GM18951 (cell line): ENCODE results near the gene HOXB6.

ENCODE experiments used
- POLR2A ChIP-seq: IDR thresholded peaks from 4 replicates; pipeline ENCODE4 v1.6.1; 2011; ENCODE audit warnings: mild to moderate bottlenecking; ENCODE audit not compliant: insufficient read length, insufficient read depth; ENCODE audit errors: extremely low read depth
- in situ Hi-C: fragments of 300-500 bp; cut with MboI; formaldehyde crosslinking; loops from one replicate; pipeline ENCODE4 v1.12.0; 2022; ENCODE audit warnings: low sequenced_read_pairs, mixed read lengths, inconsistent platforms; ENCODE audit not compliant: unreplicated experiment

Gene HOXB6

DNA sequence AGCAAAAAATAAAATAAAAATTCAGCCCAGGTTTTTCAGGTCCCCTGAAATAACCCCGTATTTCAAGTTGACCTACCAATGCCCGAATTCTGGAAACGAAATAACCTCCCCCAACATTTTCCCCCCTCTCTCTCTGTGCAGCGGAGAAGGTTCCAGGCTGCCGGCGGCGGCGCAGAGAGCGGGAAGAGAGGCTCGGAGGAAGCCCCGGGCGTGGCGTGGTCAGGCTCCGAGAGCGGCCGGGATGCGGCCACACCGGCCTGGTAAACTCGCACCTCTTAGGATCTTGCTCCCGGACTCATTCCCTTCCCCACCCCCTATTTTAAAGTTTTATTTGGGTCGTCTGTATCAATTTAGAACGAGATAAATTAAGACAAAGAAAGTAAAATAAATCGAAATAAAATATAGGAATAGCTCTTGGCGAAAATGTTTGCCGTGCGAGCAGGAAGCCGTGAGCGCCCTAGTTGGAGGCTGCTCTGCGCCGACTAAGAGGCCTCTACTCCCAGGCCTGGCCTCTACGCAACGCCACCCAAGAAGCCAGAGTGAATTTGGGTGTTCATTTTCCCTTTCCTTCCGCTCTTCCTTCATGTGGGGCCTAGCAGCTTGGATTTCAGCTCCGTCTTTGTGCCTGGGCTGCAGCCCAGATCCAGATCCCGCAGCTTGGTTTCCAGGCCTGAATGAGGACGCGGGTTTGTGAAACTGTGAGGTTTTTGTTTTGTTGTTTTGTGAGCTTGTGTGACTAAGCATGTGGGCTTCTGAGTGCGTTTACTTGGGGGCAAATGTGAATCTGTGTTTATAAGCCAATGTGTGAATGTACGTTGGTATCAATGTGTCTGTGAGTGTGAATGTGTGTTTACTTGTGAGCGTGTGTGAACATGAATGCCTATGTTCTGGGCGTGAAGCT, 1.5 kb upstream of the HOXB6 start:
- in situ Hi-C loops: no loop called here
- no peak for TF ChIP-seq POLR2A

DNA sequence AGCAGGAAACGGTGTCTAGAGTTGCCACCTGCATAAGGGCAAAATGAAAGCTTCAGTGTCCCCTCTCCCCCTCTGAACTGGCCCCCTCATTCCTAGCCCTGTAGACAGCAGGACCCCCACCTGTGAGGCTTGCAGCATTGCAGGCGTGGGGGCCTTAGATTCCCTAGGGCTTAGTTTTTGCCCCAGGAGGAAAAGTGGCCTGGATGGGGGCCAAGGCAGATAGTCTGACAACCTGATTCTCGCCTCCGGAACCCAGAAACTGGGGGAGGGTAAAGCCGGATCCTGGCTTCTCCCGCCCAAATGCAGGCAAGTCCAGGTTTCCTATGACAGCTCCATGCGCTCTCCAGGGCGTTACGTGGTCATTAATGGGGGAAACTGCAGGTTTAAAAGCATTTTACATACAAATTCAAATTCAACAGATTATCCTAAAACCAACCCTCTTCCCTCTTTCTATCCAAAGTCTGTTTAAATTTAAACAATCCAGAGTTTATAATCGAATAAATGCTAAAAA, 678 bp upstream of the HOXB6 start:
- in situ Hi-C loops: no loop called here
- no peak for TF ChIP-seq POLR2A

DNA sequence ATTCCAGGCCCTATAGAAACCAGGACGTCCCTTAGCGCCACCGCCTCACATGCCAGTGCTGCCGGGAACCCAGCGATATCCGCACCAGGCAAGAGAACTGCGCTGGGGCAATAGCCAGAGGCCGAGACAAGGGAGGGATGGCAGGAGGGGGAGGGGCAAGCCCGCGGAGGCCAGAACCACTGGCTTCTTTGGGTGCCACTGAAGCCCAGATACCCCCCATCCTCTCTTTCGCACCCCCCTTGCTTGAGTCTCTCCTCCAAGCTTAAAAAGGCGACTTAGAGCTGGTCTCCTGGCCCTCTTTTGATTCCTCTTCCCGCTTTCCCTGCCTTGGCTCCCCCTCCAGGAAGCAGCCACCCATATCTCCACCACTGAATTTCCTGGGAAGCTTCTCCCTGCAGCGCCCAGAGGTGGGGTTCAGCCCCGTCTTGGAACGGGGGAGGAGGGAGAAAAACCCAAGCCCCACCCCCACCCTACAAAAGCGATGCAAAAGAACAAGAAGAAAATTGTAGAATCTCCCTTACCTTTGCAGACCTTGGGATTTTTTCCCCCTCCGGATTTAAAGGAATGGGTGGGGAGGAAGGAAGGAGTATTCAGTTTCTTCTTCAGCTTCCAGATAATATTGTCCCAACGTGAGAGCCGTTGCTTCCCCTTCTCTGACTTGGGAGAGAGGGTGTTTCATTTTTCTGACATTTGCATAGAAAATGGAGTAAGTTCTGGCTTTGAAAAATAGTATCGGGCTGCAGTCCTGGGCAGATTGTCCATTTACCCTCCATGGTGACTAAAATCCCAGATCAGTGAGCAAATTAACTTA, 622 bp downstream of the HOXB6 start:
- in situ Hi-C loops: no loop called here
- no peak for TF ChIP-seq POLR2A

DNA sequence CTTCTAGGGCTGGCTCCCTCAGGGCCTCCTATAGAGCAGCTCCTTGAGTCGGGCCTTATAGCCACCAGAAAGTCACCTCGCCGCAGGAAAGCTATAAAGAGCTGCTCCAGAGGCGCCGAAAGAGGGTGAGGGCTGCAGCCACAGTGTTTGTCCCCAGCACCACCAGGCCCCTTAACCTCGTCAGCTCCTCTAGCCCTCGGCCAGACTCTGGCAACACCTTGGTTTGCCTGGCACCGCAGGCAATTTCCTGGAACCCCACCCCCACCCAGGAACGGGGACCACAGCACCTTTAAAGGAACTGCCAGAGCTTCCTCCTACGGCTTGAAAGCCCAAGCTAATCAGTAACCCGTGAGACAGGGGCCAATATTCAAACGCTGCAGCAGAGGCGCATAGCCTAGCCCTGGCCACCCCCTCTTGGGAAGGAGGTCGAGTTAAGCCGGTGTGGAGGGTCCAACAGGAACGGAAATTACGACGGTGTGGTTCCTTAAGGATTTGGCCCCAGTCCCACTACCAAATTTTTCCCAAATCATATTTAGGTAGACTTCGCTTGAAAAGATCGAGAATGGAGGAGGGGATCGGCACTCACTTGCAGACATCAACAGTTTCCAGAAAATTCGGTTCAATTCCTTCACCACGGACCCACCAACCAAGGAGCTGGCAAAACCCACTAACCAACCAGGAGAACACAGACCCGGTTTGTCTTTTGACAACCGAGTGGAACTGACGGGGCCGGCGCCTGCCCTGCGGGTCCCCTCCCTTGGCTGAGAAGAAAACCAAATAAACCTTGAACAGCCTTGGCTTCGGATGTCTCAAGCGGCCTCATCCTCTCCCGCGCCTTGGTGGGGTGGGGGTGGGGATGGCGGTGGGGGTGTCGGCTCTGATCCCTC, 3.0 kb downstream of the HOXB6 start:
- TF ChIP-seq POLR2A: no peak
- in situ Hi-C loops: no loop called here

DNA sequence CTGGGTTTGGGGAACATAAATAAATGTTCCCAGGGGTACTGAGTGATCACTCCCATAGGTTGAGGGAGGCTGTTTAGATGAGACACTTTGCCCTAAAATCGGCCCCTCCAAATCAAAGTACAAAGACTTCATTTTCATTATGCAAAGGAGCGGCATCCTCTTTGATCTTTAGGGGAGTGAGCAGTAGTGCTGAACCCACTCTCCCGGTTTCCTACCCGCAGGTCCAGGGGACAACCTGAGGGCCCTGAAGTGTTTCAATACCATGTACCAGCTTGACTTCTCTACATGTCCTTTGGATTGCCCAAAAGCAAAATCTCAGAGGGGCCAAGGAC, 3.6 kb downstream of the HOXB6 start:
- no peak for TF ChIP-seq POLR2A
- in situ Hi-C loops: no loop called here

DNA sequence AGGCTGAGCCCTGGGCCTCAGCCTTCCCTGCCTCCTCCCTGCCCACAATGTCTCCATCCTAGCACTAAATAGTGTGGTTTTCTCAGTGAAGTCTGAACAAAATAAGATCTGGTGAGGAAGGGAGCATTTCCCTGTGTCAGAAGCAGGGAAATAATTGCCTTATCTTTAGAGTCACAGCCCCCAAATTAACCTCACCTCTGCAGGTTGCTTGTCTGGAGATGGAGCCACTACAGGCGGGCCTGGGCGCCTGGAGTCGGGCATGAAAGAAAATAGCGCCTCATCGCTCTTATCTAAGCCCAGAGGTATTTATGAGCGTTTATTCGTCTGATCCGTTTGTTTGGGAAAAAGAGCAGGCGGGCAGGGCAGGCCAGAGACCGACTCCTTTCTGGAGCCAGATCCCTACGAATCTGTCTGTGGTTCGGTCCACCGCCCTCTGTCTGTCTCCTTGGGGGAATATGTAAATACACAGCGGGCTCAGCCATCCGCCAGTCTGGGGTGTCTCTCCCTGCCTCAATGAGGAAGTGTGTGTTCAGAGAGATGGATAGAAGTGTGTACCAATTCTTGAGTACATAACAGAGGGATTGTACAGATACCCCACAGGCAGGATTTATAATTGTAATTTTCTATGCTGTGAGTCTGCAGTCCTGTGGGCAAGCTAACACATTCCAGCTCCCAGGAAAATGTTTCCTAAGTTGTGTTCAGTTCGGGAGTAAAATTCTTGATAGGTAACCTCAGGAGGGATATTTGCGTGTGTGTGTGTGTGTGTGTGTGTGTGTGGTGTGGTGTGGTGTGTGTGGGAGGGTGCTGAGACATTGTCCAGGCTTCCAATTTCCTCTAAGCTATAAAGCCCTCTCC, 4.3 kb downstream of the HOXB6 start:
- TF ChIP-seq POLR2A: no peak
- in situ Hi-C loops: no loop called here

DNA sequence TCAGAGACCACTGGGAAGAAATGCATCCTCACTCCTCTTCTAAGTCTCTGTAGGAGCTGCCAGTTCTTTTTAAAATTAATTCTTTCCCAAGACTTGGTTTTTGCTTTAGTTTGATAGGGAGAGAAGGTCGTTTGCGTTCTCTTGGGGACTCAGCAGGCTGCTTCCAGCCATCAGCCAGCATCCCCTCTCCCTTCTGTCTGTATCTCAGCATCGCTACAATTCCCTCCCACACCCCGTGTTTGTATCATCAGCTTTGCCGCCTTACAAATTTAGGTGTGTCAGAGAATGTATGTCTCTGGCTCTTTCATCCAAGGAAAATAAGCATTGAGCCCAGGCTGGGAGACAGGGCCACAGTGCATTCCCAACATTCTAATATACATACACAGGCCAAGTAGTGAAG, 5.4 kb downstream of the HOXB6 start:
- in situ Hi-C loops: no loop called here
- no peak for TF ChIP-seq POLR2A

DNA sequence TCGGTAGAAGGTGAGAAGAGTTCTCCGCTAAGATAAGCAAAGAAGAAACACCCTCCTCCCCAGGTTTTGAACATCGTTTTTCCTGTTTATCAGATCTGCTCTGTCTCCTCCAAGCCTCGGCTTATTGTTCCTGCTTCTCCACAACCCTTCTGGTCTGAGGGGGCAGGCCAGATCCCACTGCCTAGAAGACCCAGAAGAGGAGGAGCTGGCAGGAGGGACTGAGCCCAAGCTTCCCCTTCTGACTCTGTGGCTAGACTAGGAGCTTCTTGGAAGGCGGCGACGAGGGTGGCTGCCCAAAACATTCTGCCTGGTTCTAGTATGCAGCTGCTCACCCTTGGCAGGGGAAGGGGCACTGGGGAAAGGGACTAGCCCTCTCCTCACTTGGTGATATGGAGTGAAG, 6.0 kb downstream of the HOXB6 start:
- no peak for TF ChIP-seq POLR2A
- in situ Hi-C loops: no loop called here

DNA sequence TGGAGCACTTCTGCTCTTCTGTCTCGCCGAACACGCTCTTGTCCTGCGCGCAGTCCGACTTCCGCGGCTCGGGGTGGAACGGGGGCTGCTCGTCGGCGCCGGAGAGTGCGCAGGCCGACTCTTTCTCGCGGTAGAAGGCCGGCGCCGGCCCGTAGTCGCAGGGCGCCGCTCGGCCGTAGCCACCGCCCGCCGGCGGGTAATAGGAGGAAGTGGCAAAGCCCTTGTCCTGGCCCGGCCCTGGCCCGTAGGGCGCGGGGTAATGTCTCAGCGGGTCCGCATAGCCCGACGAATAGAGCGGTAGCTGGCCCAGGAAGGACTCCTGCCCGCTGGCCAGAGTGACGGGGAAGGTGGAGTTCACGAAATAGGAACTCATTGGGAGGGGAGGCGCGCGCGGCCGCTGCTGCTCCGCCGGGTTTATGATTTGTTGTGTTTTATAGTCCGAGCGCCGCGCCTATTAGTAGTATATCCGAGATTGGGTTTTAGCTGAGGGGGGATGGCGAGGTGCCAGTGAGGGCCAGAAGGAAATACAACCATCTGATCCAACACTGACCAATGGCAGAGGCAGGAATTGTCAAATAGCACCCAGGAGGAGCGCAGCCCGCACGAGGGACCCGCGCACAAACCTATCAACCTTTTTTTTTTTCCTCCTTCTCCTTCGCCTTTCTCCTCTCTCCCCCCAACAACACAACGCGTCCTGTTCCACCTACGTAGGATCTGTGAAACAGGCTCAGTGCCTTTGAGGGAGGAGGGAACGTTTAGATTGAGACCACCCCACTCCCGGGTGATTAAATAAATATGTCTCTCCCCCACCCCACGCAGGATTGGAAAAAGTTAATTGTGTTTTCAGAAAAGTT, 6.8 kb downstream of the HOXB6 start:
- in situ Hi-C loops: no loop called here
- peak; percentile 37 for TF ChIP-seq POLR2A

DNA sequence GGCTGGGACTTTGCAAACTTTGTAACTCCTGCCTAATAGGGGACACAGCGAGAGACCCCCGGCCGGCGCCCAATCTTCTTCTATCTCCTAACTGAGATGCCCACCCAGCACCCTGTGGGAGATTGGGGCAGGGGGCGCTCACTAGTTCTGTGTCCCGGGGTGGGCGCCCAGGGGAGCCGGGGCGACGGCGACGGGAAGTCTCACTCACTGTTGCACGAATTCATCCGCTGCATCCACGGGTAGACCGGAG, 7.3 kb downstream of the HOXB6 start:
- TF ChIP-seq POLR2A: no peak
- in situ Hi-C loops: no loop called here

DNA sequence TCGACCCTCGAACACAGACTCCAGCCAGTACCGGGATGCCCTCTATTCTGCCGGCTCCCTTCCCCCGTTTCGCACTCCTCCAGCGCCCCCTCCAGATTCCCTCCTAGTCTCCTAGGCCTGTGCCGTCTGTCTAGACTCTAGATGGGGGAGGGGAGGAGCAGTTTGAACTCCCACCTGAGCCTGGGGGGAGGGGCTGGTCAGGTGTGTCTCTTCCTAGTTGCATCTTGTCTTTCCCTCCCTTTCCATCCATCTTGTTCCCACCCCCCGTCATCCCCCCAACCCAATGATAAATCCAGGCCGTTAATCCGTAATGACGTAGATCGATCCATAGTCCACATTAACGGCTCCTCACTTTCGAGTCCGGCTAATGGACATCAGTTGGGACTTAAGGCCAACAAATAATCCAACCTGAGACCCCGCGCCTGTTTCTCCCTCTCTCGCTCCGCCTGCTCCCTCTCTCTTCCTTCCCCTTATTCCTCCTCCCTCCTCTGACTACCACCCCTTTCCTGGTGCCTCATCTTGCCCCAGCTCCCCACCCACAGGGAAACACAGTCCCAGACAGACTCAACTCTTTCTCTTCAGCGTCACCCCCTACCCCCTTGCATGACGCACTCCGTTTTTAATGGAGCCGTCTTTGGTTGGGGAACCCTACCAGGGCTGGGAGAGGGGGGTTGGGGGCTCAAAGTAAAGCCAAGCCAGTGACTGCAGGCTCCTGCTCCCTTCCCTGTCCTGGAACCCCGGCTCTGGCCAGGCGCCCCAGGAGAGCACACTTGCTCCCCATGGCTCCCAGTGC, 7.9 kb downstream of the HOXB6 start:
- in situ Hi-C loops: no loop called here
- no peak for TF ChIP-seq POLR2A
